HG03460 (cell line): ENCODE results near the gene DNASE1L3.
"Not testable (repeated sequence)": the region's sequence is repeated elsewhere in the genome, so short reads cannot be mapped to it uniquely, and the experiment has no call there.

ENCODE experiments used
- ATAC-seq: cut with Tn5 transposase; IDR thresholded peaks from one replicate; pipeline ENCODE4 v1.9.1; 2021; ENCODE audit not compliant: unreplicated experiment

Gene DNASE1L3

GRCh38 chr3:58236527-58237237, 25.9 kb upstream of the DNASE1L3 start:
- ATAC-seq, result no peak

- ATAC-seq, result no peak
Observed at GRCh38 chr3:58235970-58236369, 25.2 kb upstream of the DNASE1L3 start.

- ATAC-seq, result no peak
Observed at GRCh38 chr3:58234516-58234931, 23.8 kb upstream of the DNASE1L3 start.

- no peak for ATAC-seq
Observed at GRCh38 chr3:58231666-58232065, 20.9 kb upstream of the DNASE1L3 start.

GRCh38 chr3:58230876-58231552, 20.2 kb upstream of the DNASE1L3 start:
- ATAC-seq, result no peak

GRCh38 chr3:58227933-58228332, 17.2 kb upstream of the DNASE1L3 start:
- ATAC-seq, result not testable (repeated sequence)

GRCh38 chr3:58223855-58224254, 13.1 kb upstream of the DNASE1L3 start:
- no peak for ATAC-seq

GRCh38 chr3:58222161-58222724, 11.5 kb upstream of the DNASE1L3 start:
- no peak for ATAC-seq

- no peak for ATAC-seq
Observed at GRCh38 chr3:58218904-58219303, 8.1 kb upstream of the DNASE1L3 start.

- ATAC-seq, result peak; percentile 31
Observed at GRCh38 chr3:58217209-58217811, 6.5 kb upstream of the DNASE1L3 start.

- no peak for ATAC-seq
Observed at GRCh38 chr3:58216496-58217195, 5.9 kb upstream of the DNASE1L3 start.

GRCh38 chr3:58215317-58216025, 4.7 kb upstream of the DNASE1L3 start:
- peak; percentile 6 for ATAC-seq

- ATAC-seq, result peak; percentile 79
Observed at GRCh38 chr3:58214484-58215316, 3.9 kb upstream of the DNASE1L3 start.

GRCh38 chr3:58209933-58210332, 839 bp downstream of the DNASE1L3 start:
- ATAC-seq, result no peak

- ATAC-seq, result no peak
Observed at GRCh38 chr3:58207954-58208353, 2.8 kb downstream of the DNASE1L3 start.

GRCh38 chr3:58206406-58207011, 4.3 kb downstream of the DNASE1L3 start:
- ATAC-seq, result no peak

GRCh38 chr3:58205981-58206380, 4.8 kb downstream of the DNASE1L3 start:
- ATAC-seq, result no peak

- ATAC-seq, result no peak
Observed at GRCh38 chr3:58204720-58205119, 6.1 kb downstream of the DNASE1L3 start.

- ATAC-seq, result no peak
Observed at GRCh38 chr3:58203541-58203940, 7.2 kb downstream of the DNASE1L3 start.
